Measurements from ENCODE around the gene PHF21A. TPM values are rescaled to one million over a fixed set of nuclear protein-coding genes. Genes with fewer than 3 reads are reported as not detected.

The PHF21A gene
- total and polyA plus RNA-seq, 2 of the 13 experiments (the other 11 are each of a cell fraction or from before 2014, with no cell fraction given) = 4.1 to 34.6 TPM

DNA sequence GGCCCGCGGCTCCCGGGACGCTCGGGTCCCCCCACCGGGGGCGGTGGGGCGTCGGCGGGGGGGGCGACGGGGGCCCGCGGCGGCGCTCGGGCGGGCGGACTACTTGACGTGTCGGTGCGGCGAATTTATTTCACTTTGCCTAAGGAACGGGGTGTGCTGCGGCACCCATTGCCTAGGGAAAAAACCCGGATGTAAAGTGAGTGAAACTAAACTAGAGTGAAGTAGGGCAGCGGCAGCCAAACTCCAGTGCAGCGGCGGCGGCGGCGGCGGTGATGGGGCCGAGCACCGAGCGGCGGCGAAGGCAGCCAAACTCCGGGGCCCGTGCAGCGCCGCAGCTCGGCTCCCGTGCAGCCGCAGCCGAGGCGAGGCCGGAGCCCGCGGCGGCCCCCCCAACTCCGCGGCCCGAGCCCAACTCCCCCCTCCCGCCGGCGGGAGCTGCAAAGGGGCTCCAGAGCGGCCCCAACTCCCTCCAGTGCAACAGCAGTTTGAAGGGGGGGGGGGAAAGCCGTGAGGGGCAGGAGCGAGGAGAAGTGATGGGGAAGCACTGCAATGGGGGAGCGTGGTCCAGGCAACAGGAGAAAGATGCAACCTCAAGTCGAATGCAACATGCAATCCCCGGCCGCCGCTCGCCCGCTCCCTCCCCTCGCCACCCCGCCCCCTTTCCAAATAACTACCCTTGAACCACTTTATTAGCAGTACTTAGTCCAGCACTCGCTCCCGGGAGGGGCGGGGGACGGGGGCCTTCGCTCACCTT is 647 bp upstream of the PHF21A start (continued):
- TF ChIP-seq, protein P1, sequence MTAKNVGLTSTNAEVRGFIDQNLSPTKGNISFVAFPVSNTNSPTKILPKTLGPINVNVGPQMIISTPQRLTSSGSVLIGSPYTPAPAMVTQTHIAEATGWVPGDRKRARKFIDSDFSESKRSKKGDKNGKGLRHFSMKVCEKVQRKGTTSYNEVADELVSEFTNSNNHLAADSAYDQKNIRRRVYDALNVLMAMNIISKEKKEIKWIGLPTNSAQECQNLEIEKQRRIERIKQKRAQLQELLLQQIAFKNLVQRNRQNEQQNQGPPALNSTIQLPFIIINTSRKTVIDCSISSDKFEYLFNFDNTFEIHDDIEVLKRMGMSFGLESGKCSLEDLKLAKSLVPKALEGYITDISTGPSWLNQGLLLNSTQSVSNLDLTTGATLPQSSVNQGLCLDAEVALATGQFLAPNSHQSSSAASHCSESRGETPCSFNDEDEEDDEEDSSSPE (CRISPR knock-in tag; IDR thresholded peaks at IDR 0.05) = no peak
- TF ChIP-seq ATAD3A (CRISPR knock-in tag; IDR thresholded peaks at IDR 0.05) (no peak), ZNF407 (CRISPR knock-in tag; IDR thresholded peaks at IDR 0.05; ENCODE audit: not compliant biosample characterization) (no peak), SMYD3 (CRISPR knock-in tag; IDR thresholded peaks at IDR 0.05) (no peak), ONECUT2 (CRISPR knock-in tag; IDR thresholded peaks at IDR 0.05) (no peak), ZFY (CRISPR knock-in tag; IDR thresholded peaks at IDR 0.05) (peak; percentile 65; the same call in 1 of the 2 replicates), ZBTB33 (CRISPR knock-in tag; IDR thresholded peaks at IDR 0.05) (no peak), ZBTB7A (CRISPR knock-in tag; IDR thresholded peaks at IDR 0.05) (no peak), TBX2 (CRISPR knock-in tag; IDR thresholded peaks at IDR 0.05; ENCODE audit: borderline replicate concordance) (no peak), ZC3H4 (CRISPR knock-in tag; IDR thresholded peaks at IDR 0.05; ENCODE audit: borderline replicate concordance) (no peak), ZNF746 (CRISPR knock-in tag; IDR thresholded peaks at IDR 0.05) (no peak), CBFB (CRISPR knock-in tag; IDR thresholded peaks at IDR 0.05) (no peak), PAF1 (CRISPR knock-in tag; IDR thresholded peaks at IDR 0.05) (no peak), SNAPC2 (CRISPR knock-in tag; IDR thresholded peaks at IDR 0.05) (no peak)
- TF ChIP-seq, protein P2, sequence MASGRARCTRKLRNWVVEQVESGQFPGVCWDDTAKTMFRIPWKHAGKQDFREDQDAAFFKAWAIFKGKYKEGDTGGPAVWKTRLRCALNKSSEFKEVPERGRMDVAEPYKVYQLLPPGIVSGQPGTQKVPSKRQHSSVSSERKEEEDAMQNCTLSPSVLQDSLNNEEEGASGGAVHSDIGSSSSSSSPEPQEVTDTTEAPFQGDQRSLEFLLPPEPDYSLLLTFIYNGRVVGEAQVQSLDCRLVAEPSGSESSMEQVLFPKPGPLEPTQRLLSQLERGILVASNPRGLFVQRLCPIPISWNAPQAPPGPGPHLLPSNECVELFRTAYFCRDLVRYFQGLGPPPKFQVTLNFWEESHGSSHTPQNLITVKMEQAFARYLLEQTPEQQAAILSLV (CRISPR knock-in tag; IDR thresholded peaks at IDR 0.05; ENCODE audit: borderline replicate concordance) = no peak
- TF ChIP-seq, protein P3, sequence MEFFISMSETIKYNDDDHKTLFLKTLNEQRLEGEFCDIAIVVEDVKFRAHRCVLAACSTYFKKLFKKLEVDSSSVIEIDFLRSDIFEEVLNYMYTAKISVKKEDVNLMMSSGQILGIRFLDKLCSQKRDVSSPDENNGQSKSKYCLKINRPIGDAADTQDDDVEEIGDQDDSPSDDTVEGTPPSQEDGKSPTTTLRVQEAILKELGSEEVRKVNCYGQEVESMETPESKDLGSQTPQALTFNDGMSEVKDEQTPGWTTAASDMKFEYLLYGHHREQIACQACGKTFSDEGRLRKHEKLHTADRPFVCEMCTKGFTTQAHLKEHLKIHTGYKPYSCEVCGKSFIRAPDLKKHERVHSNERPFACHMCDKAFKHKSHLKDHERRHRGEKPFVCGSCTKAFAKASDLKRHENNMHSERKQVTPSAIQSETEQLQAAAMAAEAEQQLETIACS (CRISPR knock-in tag; IDR thresholded peaks at IDR 0.05) = peak; percentile 92
